HEK293 (cell line): ENCODE measurements around the gene OR2F1.

ENCODE experiments used
- CTCF ChIA-PET: fragments of 350-600 bp; formaldehyde crosslinking; extraction: SDS; loops from one replicate; lab custom pipeline; 2021; ENCODE audit warnings: antibody characterized with exemption; lab: Yijun Ruan, JAX
- POLR2A ChIA-PET: fragments of 300-600 bp; formaldehyde crosslinking; extraction: SDS; loops from one replicate; lab custom pipeline; 2020; ENCODE audit warnings: antibody characterized with exemption, inconsistent platforms; lab: Yijun Ruan, JAX
- H3K27ac ChIP-seq: fragments of 200-500 bp; sonication (Bioruptor generic); 2 replicates; pipeline ENCODE4 v1.5.1; 2014; ENCODE audit warnings: low read depth, low read length, control low read depth, inconsistent platforms; ENCODE audit errors: extremely low read depth
- H3K36me3 ChIP-seq, 2 experiments: fragments of 200-500 bp in 1 of 2; sonication (Bioruptor generic) in 1 of 2; 1 replicate in 1 of 2; 2 replicates in 1 of 2; pipeline ENCODE4 v1.5.1; 2014 to 2017; ENCODE audit warnings: inconsistent platforms in 2 of 2, low read length in 2 of 2; ENCODE audit not compliant: control insufficient read depth in 2 of 2, insufficient read depth in 1 of 2
- H3K4me1 ChIP-seq: fragments of 200-500 bp; sonication (Bioruptor generic); 2 replicates; pipeline ENCODE4 v1.5.1; 2014; ENCODE audit warnings: mild to moderate bottlenecking, low read length, inconsistent platforms; ENCODE audit not compliant: control insufficient read depth, insufficient read depth
- H3K4me3 ChIP-seq: 2 replicates; pipeline ENCODE4 v1.5.1; 2011; ENCODE audit warnings: low read depth, mild to moderate bottlenecking, control low read depth, low read length, moderate library complexity
- H3K9me3 ChIP-seq: fragments of 200-500 bp; sonication (Bioruptor generic); 2 replicates; pipeline ENCODE4 v1.5.1; 2014; ENCODE audit warnings: low read depth, low read length, inconsistent platforms; ENCODE audit not compliant: control insufficient read depth, insufficient read depth
- BCL11A ChIP-seq: fragments of 450-650 bp; formaldehyde crosslinking; IDR thresholded peaks from 2 replicates; pipeline ENCODE4 v1.5.1; 2016; ENCODE audit warnings: low read depth, missing biosample characterization, missing genetic modification characterization
- EGR2 ChIP-seq: fragments of 450-650 bp; formaldehyde crosslinking; IDR thresholded peaks from 2 replicates; pipeline ENCODE4 v1.5.1; 2016; ENCODE audit warnings: low read depth, missing biosample characterization, missing genetic modification characterization
- GLI4 ChIP-seq: fragments of 450-650 bp; formaldehyde crosslinking; IDR thresholded peaks from 2 replicates; pipeline ENCODE4 v1.5.1; 2016; ENCODE audit warnings: missing biosample characterization, missing genetic modification characterization
- HOXA7 ChIP-seq: sonication (generic); formaldehyde crosslinking; IDR thresholded peaks from 2 replicates; pipeline ENCODE4 v1.8.1; 2022; ENCODE audit warnings: missing genetic modification reagents, borderline replicate concordance
- KLF10 ChIP-seq: fragments of 450-650 bp; IDR thresholded peaks from 2 replicates; pipeline ENCODE4 v1.5.1; 2018; ENCODE audit warnings: missing biosample characterization, mild to moderate bottlenecking, missing genetic modification characterization
- KLF17 ChIP-seq: fragments of 450-650 bp; formaldehyde crosslinking; IDR thresholded peaks from 2 replicates; pipeline ENCODE4 v1.5.1; 2016; ENCODE audit warnings: missing biosample characterization, missing genetic modification characterization
- MZF1 ChIP-seq: fragments of 450-650 bp; formaldehyde crosslinking; IDR thresholded peaks from 2 replicates; pipeline ENCODE4 v1.5.1; 2017; ENCODE audit warnings: missing biosample characterization, missing genetic modification characterization, borderline replicate concordance
- PATZ1 ChIP-seq: fragments of 450-650 bp; formaldehyde crosslinking; IDR thresholded peaks from 2 replicates; pipeline ENCODE4 v1.5.1; 2016; ENCODE audit warnings: missing biosample characterization, missing genetic modification characterization
- SCRT1 ChIP-seq: fragments of 450-650 bp; formaldehyde crosslinking; IDR thresholded peaks from 2 replicates; pipeline ENCODE4 v1.5.1; 2016; ENCODE audit warnings: missing biosample characterization, missing genetic modification characterization, borderline replicate concordance
- SCRT2 ChIP-seq: fragments of 450-650 bp; formaldehyde crosslinking; IDR thresholded peaks from 2 replicates; pipeline ENCODE4 v1.5.1; 2016; ENCODE audit warnings: missing biosample characterization, missing genetic modification characterization
- ZFP41 ChIP-seq: fragments of 450-650 bp; formaldehyde crosslinking; IDR thresholded peaks from 2 replicates; pipeline ENCODE4 v1.5.1; 2016; ENCODE audit warnings: missing biosample characterization, missing genetic modification characterization, borderline replicate concordance
- ZNF155 ChIP-seq: fragments of 450-650 bp; formaldehyde crosslinking; IDR thresholded peaks from 2 replicates; pipeline ENCODE4 v1.5.1; 2016; ENCODE audit warnings: missing biosample characterization, missing genetic modification characterization
- ZNF23 ChIP-seq: fragments of 450-650 bp; formaldehyde crosslinking; IDR thresholded peaks from 2 replicates; pipeline ENCODE4 v1.5.1; 2016; ENCODE audit warnings: missing biosample characterization, missing genetic modification characterization, borderline replicate concordance
- ZNF292 ChIP-seq: fragments of 450-650 bp; formaldehyde crosslinking; IDR thresholded peaks from 2 replicates; pipeline ENCODE4 v1.5.1; 2016; ENCODE audit warnings: low read depth, missing biosample characterization, missing genetic modification characterization, borderline replicate concordance
- ZNF433 ChIP-seq: fragments of 450-650 bp; formaldehyde crosslinking; IDR thresholded peaks from 2 replicates; pipeline ENCODE4 v1.5.1; 2016; ENCODE audit warnings: missing biosample characterization, missing genetic modification characterization, low read depth
- ZNF544 ChIP-seq: fragments of 450-650 bp; formaldehyde crosslinking; IDR thresholded peaks from 2 replicates; pipeline ENCODE4 v1.5.0; 2017; ENCODE audit warnings: missing biosample characterization, missing genetic modification characterization
- ZNF548 ChIP-seq: fragments of 450-650 bp; formaldehyde crosslinking; IDR thresholded peaks from 2 replicates; pipeline ENCODE4 v1.5.1; 2016; ENCODE audit warnings: missing biosample characterization, missing genetic modification characterization
- ZNF629 ChIP-seq: fragments of 450-650 bp; formaldehyde crosslinking; IDR thresholded peaks from 2 replicates; pipeline ENCODE4 v1.5.1; 2017; ENCODE audit warnings: missing biosample characterization, missing genetic modification characterization
- ZNF660 ChIP-seq: fragments of 450-650 bp; IDR thresholded peaks from 2 replicates; pipeline ENCODE4 v1.5.1; 2018; ENCODE audit warnings: missing biosample characterization, mild to moderate bottlenecking, missing genetic modification characterization
- ZNF677 ChIP-seq: fragments of 450-650 bp; IDR thresholded peaks from 2 replicates; pipeline ENCODE4 v1.5.0; 2018; ENCODE audit warnings: missing biosample characterization, mild to moderate bottlenecking, missing genetic modification characterization, moderate library complexity
- ZNF777 ChIP-seq: fragments of 450-650 bp; formaldehyde crosslinking; IDR thresholded peaks from 2 replicates; pipeline ENCODE4 v1.5.1; 2017; ENCODE audit warnings: missing biosample characterization, missing genetic modification characterization, borderline replicate concordance
- ZNF843 ChIP-seq: fragments of 450-650 bp; formaldehyde crosslinking; IDR thresholded peaks from 2 replicates; pipeline ENCODE4 v1.5.1; 2016; ENCODE audit warnings: missing biosample characterization, missing genetic modification characterization
- TF ChIP-seq, protein P1 (sequence below): fragments of 450-650 bp; formaldehyde crosslinking; IDR thresholded peaks from 2 replicates; pipeline ENCODE4 v1.5.1; 2016; ENCODE audit warnings: missing biosample characterization, missing genetic modification characterization
- TF ChIP-seq, protein P2 (sequence below): fragments of 450-650 bp; formaldehyde crosslinking; IDR thresholded peaks from 2 replicates; pipeline ENCODE4 v1.5.1; 2017; ENCODE audit warnings: missing biosample characterization, missing genetic modification characterization
- TF ChIP-seq, protein P3 (sequence below): fragments of 450-650 bp; formaldehyde crosslinking; IDR thresholded peaks from 2 replicates; pipeline ENCODE4 v1.5.1; 2016; ENCODE audit warnings: missing biosample characterization, missing genetic modification characterization, borderline replicate concordance

Gene OR2F1

GRCh38 chr7:143953421-143953820 lies 1.2 kb upstream of the OR2F1 start:
- Histone ChIP-seq H3K4me1 (no peaks in the 10 kb centered on the region), H3K9me3 (no peaks in the 10 kb centered on the region), H3K4me3 (no peak overlapping the region), H3K36me3 (no peaks in the 10 kb centered on the region), H3K27ac (no peak overlapping the region)
- TF ChIP-seq ZNF23 (tag by site-specific recombination): no peak
- TF ChIP-seq KLF10: no peak
- no peak for TF ChIP-seq ZNF433
- no peak for TF ChIP-seq ZNF629 (tag by site-specific recombination)
- TF ChIP-seq HOXA7 (CRISPR knock-in tag): no peak
- TF ChIP-seq, protein P1, sequence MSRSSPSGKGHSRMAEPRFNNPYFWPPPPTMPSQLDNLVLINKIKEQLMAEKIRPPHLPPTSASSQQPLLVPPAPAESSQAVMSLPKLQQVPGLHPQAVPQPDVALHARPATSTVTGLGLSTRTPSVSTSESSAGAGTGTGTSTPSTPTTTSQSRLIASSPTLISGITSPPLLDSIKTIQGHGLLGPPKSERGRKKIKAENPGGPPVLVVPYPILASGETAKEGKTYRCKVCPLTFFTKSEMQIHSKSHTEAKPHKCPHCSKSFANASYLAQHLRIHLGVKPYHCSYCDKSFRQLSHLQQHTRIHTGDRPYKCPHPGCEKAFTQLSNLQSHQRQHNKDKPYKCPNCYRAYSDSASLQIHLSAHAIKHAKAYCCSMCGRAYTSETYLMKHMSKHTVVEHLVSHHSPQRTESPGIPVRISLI (tag by site-specific recombination): no peak
- no peak for TF ChIP-seq BCL11A (tag by site-specific recombination)
- TF ChIP-seq ZNF548: no peak
- TF ChIP-seq ZNF544 (tag by site-specific recombination): no peak
- TF ChIP-seq ZNF660: no peak
- TF ChIP-seq ZFP41 (tag by site-specific recombination): no peak
- TF ChIP-seq PATZ1 (tag by site-specific recombination): no peak
- no peak for TF ChIP-seq ZNF155 (tag by site-specific recombination)
- CTCF ChIA-PET: no interaction called here
- POLR2A ChIA-PET: no interaction called here

- no peak overlapping the region for H3K27ac ChIP-seq
- H3K36me3 ChIP-seq: no peaks in the 10 kb centered on the region
- no peak overlapping the region for H3K4me3 ChIP-seq
- H3K9me3 ChIP-seq: no peaks in the 10 kb centered on the region
- ChIA-PET POLR2A (no interaction called here), CTCF (interaction anchor here (0.9 kb wide), 1 partner anchor 52 kb away, joined by 3 read pairs; the partner anchor contains the start of gene TCAF1)
- H3K4me1 ChIP-seq: no peaks in the 10 kb centered on the region
- TF ChIP-seq ZNF677 (tag by site-specific recombination): no peak
- TF ChIP-seq KLF17 (tag by site-specific recombination): no peak
- no peak for TF ChIP-seq MZF1 (tag by site-specific recombination)
- no peak for TF ChIP-seq ZNF629 (tag by site-specific recombination)
- TF ChIP-seq, protein P2, sequence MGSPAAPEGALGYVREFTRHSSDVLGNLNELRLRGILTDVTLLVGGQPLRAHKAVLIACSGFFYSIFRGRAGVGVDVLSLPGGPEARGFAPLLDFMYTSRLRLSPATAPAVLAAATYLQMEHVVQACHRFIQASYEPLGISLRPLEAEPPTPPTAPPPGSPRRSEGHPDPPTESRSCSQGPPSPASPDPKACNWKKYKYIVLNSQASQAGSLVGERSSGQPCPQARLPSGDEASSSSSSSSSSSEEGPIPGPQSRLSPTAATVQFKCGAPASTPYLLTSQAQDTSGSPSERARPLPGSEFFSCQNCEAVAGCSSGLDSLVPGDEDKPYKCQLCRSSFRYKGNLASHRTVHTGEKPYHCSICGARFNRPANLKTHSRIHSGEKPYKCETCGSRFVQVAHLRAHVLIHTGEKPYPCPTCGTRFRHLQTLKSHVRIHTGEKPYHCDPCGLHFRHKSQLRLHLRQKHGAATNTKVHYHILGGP: no peak
- no peak for TF ChIP-seq ZNF777 (tag by site-specific recombination)
- TF ChIP-seq ZNF843 (tag by site-specific recombination): no peak
- TF ChIP-seq SCRT2 (tag by site-specific recombination): no peak
- no peak for TF ChIP-seq GLI4 (tag by site-specific recombination)
- TF ChIP-seq ZNF292: no peak
- no peak for TF ChIP-seq EGR2 (tag by site-specific recombination)
- TF ChIP-seq, protein P3, sequence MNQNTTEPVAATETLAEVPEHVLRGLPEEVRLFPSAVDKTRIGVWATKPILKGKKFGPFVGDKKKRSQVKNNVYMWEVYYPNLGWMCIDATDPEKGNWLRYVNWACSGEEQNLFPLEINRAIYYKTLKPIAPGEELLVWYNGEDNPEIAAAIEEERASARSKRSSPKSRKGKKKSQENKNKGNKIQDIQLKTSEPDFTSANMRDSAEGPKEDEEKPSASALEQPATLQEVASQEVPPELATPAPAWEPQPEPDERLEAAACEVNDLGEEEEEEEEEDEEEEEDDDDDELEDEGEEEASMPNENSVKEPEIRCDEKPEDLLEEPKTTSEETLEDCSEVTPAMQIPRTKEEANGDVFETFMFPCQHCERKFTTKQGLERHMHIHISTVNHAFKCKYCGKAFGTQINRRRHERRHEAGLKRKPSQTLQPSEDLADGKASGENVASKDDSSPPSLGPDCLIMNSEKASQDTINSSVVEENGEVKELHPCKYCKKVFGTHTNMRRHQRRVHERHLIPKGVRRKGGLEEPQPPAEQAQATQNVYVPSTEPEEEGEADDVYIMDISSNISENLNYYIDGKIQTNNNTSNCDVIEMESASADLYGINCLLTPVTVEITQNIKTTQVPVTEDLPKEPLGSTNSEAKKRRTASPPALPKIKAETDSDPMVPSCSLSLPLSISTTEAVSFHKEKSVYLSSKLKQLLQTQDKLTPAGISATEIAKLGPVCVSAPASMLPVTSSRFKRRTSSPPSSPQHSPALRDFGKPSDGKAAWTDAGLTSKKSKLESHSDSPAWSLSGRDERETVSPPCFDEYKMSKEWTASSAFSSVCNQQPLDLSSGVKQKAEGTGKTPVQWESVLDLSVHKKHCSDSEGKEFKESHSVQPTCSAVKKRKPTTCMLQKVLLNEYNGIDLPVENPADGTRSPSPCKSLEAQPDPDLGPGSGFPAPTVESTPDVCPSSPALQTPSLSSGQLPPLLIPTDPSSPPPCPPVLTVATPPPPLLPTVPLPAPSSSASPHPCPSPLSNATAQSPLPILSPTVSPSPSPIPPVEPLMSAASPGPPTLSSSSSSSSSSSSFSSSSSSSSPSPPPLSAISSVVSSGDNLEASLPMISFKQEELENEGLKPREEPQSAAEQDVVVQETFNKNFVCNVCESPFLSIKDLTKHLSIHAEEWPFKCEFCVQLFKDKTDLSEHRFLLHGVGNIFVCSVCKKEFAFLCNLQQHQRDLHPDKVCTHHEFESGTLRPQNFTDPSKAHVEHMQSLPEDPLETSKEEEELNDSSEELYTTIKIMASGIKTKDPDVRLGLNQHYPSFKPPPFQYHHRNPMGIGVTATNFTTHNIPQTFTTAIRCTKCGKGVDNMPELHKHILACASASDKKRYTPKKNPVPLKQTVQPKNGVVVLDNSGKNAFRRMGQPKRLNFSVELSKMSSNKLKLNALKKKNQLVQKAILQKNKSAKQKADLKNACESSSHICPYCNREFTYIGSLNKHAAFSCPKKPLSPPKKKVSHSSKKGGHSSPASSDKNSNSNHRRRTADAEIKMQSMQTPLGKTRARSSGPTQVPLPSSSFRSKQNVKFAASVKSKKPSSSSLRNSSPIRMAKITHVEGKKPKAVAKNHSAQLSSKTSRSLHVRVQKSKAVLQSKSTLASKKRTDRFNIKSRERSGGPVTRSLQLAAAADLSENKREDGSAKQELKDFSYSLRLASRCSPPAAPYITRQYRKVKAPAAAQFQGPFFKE: no peak
- no peak for TF ChIP-seq SCRT1 (tag by site-specific recombination)
Measured at GRCh38 chr7:143954135-143954534, 509 bp upstream of the OR2F1 start.
